OCI-LY1 (cell line): ENCODE measurements around the gene CACNA1D.

ENCODE experiments used
- H2AFZ ChIP-seq: fragments of 200-600 bp; sonication (generic), shearing (Covaris generic); 2 replicates; pipeline ENCODE4 v1.6.0; 2014; ENCODE audit warnings: antibody characterized with exemption, mild to moderate bottlenecking, low read length
- H3F3A ChIP-seq: fragments of 200-600 bp; sonication (generic), shearing (Covaris generic); 2 replicates; pipeline ENCODE4 v1.6.0; 2014; ENCODE audit warnings: mild to moderate bottlenecking, antibody characterized with exemption, low read length, moderate library complexity; ENCODE audit not compliant: insufficient read depth
- H3K27ac ChIP-seq: fragments of 200-600 bp; sonication (generic); 2 replicates; pipeline ENCODE4 v1.5.1; 2014; ENCODE audit warnings: low read length, mixed run types, mild to moderate bottlenecking, low read depth; ENCODE audit not compliant: poor library complexity, severe bottlenecking
- H3K27me3 ChIP-seq: fragments of 200-600 bp; sonication (generic); 2 replicates; pipeline ENCODE4 v1.6.0; 2014; ENCODE audit warnings: antibody characterized with exemption, mild to moderate bottlenecking, low read length, moderate library complexity; ENCODE audit not compliant: insufficient read depth
- H3K36me3 ChIP-seq: fragments of 200-600 bp; sonication (generic); 2 replicates; pipeline ENCODE4 v1.6.1; 2014; ENCODE audit warnings: mild to moderate bottlenecking, antibody characterized with exemption, low read length, moderate library complexity, mixed read lengths; ENCODE audit not compliant: insufficient read depth
- H3K4me1 ChIP-seq: fragments of 200-600 bp; sonication (generic); 2 replicates; pipeline ENCODE4 v1.5.1; 2014; ENCODE audit warnings: mild to moderate bottlenecking, low read length, moderate library complexity; ENCODE audit not compliant: insufficient read depth, severe bottlenecking
- H3K4me2 ChIP-seq: fragments of 200-600 bp; sonication (generic), shearing (Covaris generic); 2 replicates; pipeline ENCODE4 v1.6.1; 2014; ENCODE audit warnings: low read length
- H3K4me3 ChIP-seq: fragments of 200-600 bp; sonication (generic); 2 replicates; pipeline ENCODE4 v1.5.1; 2014; ENCODE audit warnings: low read length, low read depth, mild to moderate bottlenecking, mixed read lengths; ENCODE audit not compliant: poor library complexity, severe bottlenecking
- H3K79me2 ChIP-seq: fragments of 200-600 bp; shearing (Covaris generic); 2 replicates; pipeline ENCODE4 v1.6.1; 2016; ENCODE audit warnings: mixed run types, low read length, mixed read lengths; ENCODE audit not compliant: insufficient read depth
- H3K9ac ChIP-seq: fragments of 200-600 bp; sonication (generic), shearing (Covaris generic); 2 replicates; pipeline ENCODE4 v1.6.1; 2014; ENCODE audit warnings: mild to moderate bottlenecking, low read length, mixed read lengths
- H3K9me2 ChIP-seq: fragments of 200-600 bp; sonication (generic), shearing (Covaris generic); 2 replicates; pipeline ENCODE4 v1.6.1; 2014; ENCODE audit warnings: low read depth, mild to moderate bottlenecking, low read length, mixed read lengths
- H3K9me3 ChIP-seq: fragments of 200-600 bp; shearing (Covaris generic); 2 replicates; pipeline ENCODE4 v1.6.1; 2014; ENCODE audit warnings: low read length, mixed read lengths
- H4K20me1 ChIP-seq: fragments of 200-600 bp; sonication (generic), shearing (Covaris generic); 2 replicates; pipeline ENCODE4 v1.6.0; 2016; ENCODE audit warnings: mild to moderate bottlenecking, low read length; ENCODE audit not compliant: insufficient read depth
- EZH2 ChIP-seq: fragments of 200-600 bp; sonication (generic), shearing (Covaris generic); IDR thresholded peaks from 2 replicates; pipeline ENCODE4 v1.8.0; 2017; ENCODE audit warnings: borderline replicate concordance, mixed run types, mild to moderate bottlenecking, antibody characterized with exemption, low read length, moderate library complexity, mixed read lengths
- TF ChIP-seq, protein P1 (sequence below): fragments of 200-600 bp; sonication (generic), shearing (Covaris generic); IDR thresholded peaks from 2 replicates; pipeline ENCODE4 v1.5.1; 2017; ENCODE audit warnings: mild to moderate bottlenecking, antibody characterized with exemption, low read length, moderate library complexity, mixed read lengths

Gene CACNA1D

GRCh38 chr3:53740956-53741355, 246.5 kb downstream of the CACNA1D start:
- H3K9ac ChIP-seq = no peak overlapping the region
- H3K27me3 ChIP-seq = no peaks in the 10 kb centered on the region
- H3K36me3 ChIP-seq = no peaks in the 10 kb centered on the region
- H2AFZ ChIP-seq = no peak overlapping the region
- H3K4me1 ChIP-seq = no peaks in the 10 kb centered on the region
- H3K9me2 ChIP-seq = no peaks in the 10 kb centered on the region
- H3K4me2 ChIP-seq = no peak overlapping the region
- H3F3A ChIP-seq = no peaks in the 10 kb centered on the region
- H3K27ac ChIP-seq = no peak overlapping the region
- no peaks in the 10 kb centered on the region for H3K9me3 ChIP-seq
- H4K20me1 ChIP-seq = no peaks in the 10 kb centered on the region
- no peaks in the 10 kb centered on the region for H3K79me2 ChIP-seq
- TF ChIP-seq, protein P1, sequence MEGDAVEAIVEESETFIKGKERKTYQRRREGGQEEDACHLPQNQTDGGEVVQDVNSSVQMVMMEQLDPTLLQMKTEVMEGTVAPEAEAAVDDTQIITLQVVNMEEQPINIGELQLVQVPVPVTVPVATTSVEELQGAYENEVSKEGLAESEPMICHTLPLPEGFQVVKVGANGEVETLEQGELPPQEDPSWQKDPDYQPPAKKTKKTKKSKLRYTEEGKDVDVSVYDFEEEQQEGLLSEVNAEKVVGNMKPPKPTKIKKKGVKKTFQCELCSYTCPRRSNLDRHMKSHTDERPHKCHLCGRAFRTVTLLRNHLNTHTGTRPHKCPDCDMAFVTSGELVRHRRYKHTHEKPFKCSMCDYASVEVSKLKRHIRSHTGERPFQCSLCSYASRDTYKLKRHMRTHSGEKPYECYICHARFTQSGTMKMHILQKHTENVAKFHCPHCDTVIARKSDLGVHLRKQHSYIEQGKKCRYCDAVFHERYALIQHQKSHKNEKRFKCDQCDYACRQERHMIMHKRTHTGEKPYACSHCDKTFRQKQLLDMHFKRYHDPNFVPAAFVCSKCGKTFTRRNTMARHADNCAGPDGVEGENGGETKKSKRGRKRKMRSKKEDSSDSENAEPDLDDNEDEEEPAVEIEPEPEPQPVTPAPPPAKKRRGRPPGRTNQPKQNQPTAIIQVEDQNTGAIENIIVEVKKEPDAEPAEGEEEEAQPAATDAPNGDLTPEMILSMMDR = no peak
- TF ChIP-seq EZH2 = no peak
- no peak overlapping the region for H3K4me3 ChIP-seq

- no peak for TF ChIP-seq EZH2
- TF ChIP-seq, protein P1 = no peak
- Histone ChIP-seq H3K9me3 (no peaks in the 10 kb centered on the region), H3K4me3 (no peak overlapping the region), H3K27ac (no peak overlapping the region), H3K36me3 (no peaks in the 10 kb centered on the region), H3K4me2 (no peak overlapping the region), H2AFZ (no peak overlapping the region), H3K9ac (no peak overlapping the region), H3F3A (no peaks in the 10 kb centered on the region), H3K9me2 (no peaks in the 10 kb centered on the region), H3K4me1 (no peaks in the 10 kb centered on the region), H3K27me3 (0 out of 2 replicates have a peak, but pooled peaks cover 3% of the 10 kb centered on the region), H4K20me1 (no peaks in the 10 kb centered on the region), H3K79me2 (no peaks in the 10 kb centered on the region)
These were observed 249.9 kb downstream of the CACNA1D start for GRCh38 chr3:53744351-53744750.

DNA sequence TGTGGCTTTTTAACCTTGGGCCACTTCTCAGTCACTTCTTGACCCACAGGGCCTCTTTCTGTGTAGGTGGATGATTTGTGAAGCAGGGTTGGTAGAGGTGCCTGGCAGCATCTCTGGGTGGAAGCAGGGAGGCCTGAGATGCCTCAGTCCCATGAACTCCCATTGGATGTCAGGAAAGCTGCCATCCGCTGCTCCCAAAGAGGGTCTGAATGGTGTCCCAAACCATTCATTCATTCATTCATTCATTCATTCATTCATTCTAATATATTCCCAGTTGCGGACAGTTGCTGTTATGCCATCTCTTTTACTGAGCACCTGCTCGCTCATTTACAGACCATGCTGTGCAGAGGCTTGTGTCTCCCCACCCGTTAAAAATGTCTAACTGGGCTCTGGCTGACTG, 253.1 kb downstream of the CACNA1D start:
- Histone ChIP-seq H3K79me2 (no peaks in the 10 kb centered on the region), H3K9me2 (no peaks in the 10 kb centered on the region), H4K20me1 (no peaks in the 10 kb centered on the region), H3K9me3 (no peaks in the 10 kb centered on the region), H3K4me3 (no peak overlapping the region), H3K27me3 (0 out of 2 replicates have a peak, but pooled peaks cover 4% of the 10 kb centered on the region), H3K36me3 (no peaks in the 10 kb centered on the region), H3K27ac (no peak overlapping the region), H3F3A (no peaks in the 10 kb centered on the region), H2AFZ (no peak overlapping the region), H3K4me1 (no peaks in the 10 kb centered on the region), H3K4me2 (no peak overlapping the region), H3K9ac (no peak overlapping the region)
- no peak for TF ChIP-seq EZH2
- TF ChIP-seq, protein P1 = no peak
